ENCODE measurements around the gene GAN.

Gene GAN

GRCh38 chr16:81394966-81395655, 80.3 kb downstream of the GAN start:
- DNase-seq (ENCODE audit: low read depth in 1 of 2, low spot score in 1 of 2) = no peak
- TF ChIP-seq SPI1 (IDR thresholded peaks at IDR 0.05; ENCODE audit: borderline replicate concordance, low read depth) (no peak), CTCF (IDR thresholded peaks at IDR 0.05; ENCODE audit: insufficient read depth, low read length) (no peak), GABPA (IDR thresholded peaks at IDR 0.05; ENCODE audit: low read depth) (no peak), REST (IDR thresholded peaks at IDR 0.05; ENCODE audit: insufficient replicate concordance, low read depth) (no peak), POLR2AphosphoS5 (IDR thresholded peaks at IDR 0.05; ENCODE audit: low read depth) (no peak)
- no peak overlapping the region for H3K27ac ChIP-seq (replicated peaks)
- no peaks in the 10 kb centered on the region for H3K27me3 ChIP-seq (ENCODE audit: insufficient read depth, poor library complexity, severe bottlenecking)
- no peak overlapping the region for H3K4me3 ChIP-seq (replicated peaks; ENCODE audit: insufficient read depth, low read length)

- TF ChIP-seq REST (IDR thresholded peaks at IDR 0.05; ENCODE audit: insufficient replicate concordance, low read depth) (no peak), POLR2AphosphoS5 (IDR thresholded peaks at IDR 0.05; ENCODE audit: low read depth) (no peak), CTCF (IDR thresholded peaks at IDR 0.05; ENCODE audit: insufficient read depth, low read length) (no peak), GABPA (IDR thresholded peaks at IDR 0.05; ENCODE audit: low read depth) (no peak), SPI1 (IDR thresholded peaks at IDR 0.05; ENCODE audit: borderline replicate concordance, low read depth) (no peak)
- Histone ChIP-seq H3K27me3 (ENCODE audit: insufficient read depth, poor library complexity, severe bottlenecking) (no peaks in the 10 kb centered on the region), H3K27ac (replicated peaks) (no peak overlapping the region), H3K4me3 (replicated peaks; ENCODE audit: insufficient read depth, low read length) (no peak overlapping the region)
- DNase-seq (ENCODE audit: low read depth in 1 of 2, low spot score in 1 of 2) = no peak
Observed at GRCh38 chr16:81397058-81397878, 82.5 kb downstream of the GAN start.

GRCh38 chr16:81397879-81398520, 83.2 kb downstream of the GAN start:
- DNase-seq (ENCODE audit: low read depth in 1 of 2, low spot score in 1 of 2) = no peak
- TF ChIP-seq GABPA (IDR thresholded peaks at IDR 0.05; ENCODE audit: low read depth) (no peak), POLR2AphosphoS5 (IDR thresholded peaks at IDR 0.05; ENCODE audit: low read depth) (no peak), REST (IDR thresholded peaks at IDR 0.05; ENCODE audit: insufficient replicate concordance, low read depth) (no peak), SPI1 (IDR thresholded peaks at IDR 0.05; ENCODE audit: borderline replicate concordance, low read depth) (peak; percentile 58)
- Histone ChIP-seq H3K4me3 (replicated peaks; ENCODE audit: insufficient read depth, low read length) (no peak overlapping the region), H3K27me3 (ENCODE audit: insufficient read depth, poor library complexity, severe bottlenecking) (no peaks in the 10 kb centered on the region), H3K27ac (replicated peaks) (no peak overlapping the region)

Data from HL-60 (cell line).